Fibroblast of mammary gland (primary cell): ENCODE results near the gene FARS2.
A peak's percentile ranks its signal among the peaks of the same experiment; 100 is the strongest.

Experiments
- DNase-seq: peaks from one replicate; pipeline ENCODE4 v3.0.0-alpha.2; 2010; ENCODE audit warnings: low read depth
- H3K4me3 ChIP-seq: 2 replicates; pipeline ENCODE4 v1.5.1; 2011; ENCODE audit warnings: low read depth, mild to moderate bottlenecking, low read length, moderate library complexity; ENCODE audit not compliant: control insufficient read depth
- TF ChIP-seq, protein P1 (sequence below): conservative IDR thresholded peaks from 2 replicates; pipeline ENCODE4 v1.5.1; 2011; ENCODE audit warnings: low read depth, low read length, inconsistent platforms; ENCODE audit not compliant: control insufficient read depth, insufficient read depth

The FARS2 gene

DNA sequence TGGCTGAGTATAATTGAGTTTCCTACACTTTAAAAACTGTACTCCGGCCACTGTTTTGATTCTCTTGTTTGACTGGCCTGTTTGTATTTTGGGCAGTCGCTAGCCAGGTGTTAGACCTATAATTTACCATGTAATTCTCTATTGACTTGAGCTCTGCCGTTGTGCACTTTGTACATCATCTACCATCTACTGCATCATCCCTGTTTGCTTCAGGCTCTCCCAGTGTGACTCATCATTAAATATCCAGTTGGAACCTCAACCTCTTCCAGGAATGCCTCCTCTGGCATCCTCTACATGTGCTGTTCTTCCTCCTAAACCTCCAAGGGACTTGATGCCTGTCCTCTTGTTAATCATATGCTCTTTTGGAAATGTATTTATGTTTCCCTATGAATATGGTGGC is 72.3 kb downstream of the FARS2 start:
- no peak overlapping the region for H3K4me3 ChIP-seq
- TF ChIP-seq, protein P1, sequence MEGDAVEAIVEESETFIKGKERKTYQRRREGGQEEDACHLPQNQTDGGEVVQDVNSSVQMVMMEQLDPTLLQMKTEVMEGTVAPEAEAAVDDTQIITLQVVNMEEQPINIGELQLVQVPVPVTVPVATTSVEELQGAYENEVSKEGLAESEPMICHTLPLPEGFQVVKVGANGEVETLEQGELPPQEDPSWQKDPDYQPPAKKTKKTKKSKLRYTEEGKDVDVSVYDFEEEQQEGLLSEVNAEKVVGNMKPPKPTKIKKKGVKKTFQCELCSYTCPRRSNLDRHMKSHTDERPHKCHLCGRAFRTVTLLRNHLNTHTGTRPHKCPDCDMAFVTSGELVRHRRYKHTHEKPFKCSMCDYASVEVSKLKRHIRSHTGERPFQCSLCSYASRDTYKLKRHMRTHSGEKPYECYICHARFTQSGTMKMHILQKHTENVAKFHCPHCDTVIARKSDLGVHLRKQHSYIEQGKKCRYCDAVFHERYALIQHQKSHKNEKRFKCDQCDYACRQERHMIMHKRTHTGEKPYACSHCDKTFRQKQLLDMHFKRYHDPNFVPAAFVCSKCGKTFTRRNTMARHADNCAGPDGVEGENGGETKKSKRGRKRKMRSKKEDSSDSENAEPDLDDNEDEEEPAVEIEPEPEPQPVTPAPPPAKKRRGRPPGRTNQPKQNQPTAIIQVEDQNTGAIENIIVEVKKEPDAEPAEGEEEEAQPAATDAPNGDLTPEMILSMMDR: no peak
- peak; percentile 89 for DNase-seq

DNA sequence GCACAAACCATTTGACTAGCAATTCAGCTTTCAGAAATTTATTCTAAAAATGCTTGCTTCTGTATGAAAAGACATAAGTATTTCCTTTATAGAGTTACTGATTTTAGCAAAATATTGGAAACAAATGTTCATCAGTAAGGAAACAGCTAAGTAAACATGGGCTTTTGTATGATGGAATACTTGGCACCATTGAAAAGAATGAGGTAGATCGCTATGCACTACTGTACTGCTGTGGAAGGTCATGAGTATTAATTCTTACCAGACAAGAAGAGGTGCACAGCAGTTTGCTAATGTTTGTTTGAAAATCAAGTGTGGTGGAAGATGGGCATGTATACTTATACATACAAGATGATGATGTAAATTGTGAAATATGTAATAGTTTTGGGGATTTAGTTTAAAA is 73.0 kb downstream of the FARS2 start:
- TF ChIP-seq, protein P1: no peak
- DNase-seq: peak; percentile 73
- no peak overlapping the region for H3K4me3 ChIP-seq

DNA sequence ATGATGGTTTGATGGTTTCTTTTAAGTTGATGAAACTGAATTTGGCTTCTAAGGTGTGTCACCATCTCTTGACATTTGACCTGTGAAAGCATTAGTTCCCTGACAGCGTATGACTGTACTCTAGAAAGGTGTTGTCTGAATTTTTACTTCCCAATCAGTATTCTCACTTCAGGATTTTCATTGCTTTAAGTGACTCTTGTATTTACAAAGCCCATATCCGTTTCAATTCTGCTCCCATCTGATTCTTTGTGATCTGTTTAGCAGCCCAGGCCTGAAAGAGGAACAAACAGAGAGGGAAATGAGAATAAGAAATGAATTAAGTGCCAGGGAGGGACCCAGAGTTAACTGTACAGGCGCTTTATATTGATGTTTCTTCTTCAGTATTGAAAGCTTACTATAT is 73.7 kb downstream of the FARS2 start:
- TF ChIP-seq, protein P1: no peak
- H3K4me3 ChIP-seq: no peak overlapping the region
- DNase-seq: no peak

DNA sequence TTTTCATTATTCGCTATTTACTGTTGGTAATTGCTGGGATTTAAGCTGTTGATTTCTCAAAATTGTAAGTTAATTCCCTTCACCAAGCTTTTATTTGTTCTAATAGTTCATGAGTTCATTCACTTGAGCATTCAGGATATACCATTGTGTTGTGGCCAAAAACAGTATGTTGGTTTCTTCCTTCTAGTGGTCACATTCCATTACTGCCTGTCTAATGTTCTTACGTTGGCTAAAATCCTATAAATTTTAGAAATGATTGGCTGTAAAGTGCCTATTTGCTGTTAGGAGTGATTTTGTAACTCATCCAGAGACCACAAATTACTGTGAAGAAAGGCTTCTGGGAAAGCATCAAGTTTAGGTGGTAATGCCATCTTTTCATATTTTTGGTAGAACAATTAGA is 76.3 kb downstream of the FARS2 start:
- H3K4me3 ChIP-seq: no peak overlapping the region
- TF ChIP-seq, protein P1: no peak
- peak; percentile 51 for DNase-seq

DNA sequence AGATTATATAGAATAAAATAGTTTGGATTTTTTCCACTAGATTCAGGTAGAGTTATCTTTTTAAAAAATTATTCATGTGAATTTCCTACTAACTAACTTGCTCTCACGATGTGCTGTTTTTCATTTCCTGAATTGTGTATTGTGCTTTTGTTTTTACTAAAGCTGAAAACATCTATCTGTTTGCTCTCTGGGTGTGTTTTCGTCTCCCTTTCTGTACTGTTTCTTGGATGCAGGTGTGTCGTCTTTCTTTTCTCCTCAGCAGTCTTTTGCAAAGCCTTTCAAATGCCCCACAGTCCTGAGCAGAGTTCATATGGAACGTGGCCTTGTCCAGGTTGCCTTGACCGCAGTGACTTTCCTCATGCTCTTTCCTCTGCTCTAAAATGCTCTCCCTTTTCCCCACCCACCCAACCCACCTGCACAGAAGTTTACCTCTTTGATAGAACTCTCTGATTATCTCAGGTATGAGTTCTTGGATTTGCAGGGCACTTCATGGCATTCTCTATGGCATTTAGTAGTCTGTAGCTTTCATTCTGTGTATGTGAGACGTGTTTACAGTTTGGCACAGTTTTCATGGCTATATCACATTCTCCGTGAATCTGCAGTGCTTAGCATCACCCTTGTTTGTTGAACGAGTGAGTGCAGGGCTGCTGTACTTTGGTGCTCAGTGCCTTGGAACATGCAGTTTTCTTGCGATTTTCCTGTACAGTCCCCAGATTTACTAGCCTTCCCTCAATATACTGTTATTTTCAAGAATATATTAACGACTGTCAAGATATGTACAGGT is 77.1 kb downstream of the FARS2 start:
- no peak for DNase-seq
- no peak overlapping the region for H3K4me3 ChIP-seq
- TF ChIP-seq, protein P1: no peak

DNA sequence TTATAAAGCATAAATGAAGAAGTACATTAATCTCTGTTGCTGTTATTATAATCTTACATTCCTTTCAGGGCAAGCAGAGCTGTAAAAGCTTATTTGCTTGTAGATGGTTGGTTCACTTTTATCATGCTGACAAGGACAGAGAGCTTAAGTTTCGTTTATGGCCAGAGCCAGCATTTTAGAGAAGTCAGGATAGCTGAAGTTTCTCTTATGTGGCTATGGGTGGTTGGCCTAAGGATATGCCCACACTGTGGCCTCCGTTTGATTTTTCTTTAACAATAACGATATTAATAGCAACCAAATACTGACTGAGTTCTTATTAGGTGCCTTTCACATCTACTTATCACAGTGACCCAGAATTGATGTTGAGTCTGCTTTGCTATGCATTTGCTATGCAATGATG is 78.5 kb downstream of the FARS2 start:
- no peak for DNase-seq
- H3K4me3 ChIP-seq: no peak overlapping the region
- TF ChIP-seq, protein P1: no peak
